NCI-H345 treated with DMSO at 0.1 percent for 48 hours (cell line): ENCODE data around the gene MYO18B.

Experiments
- DNase-seq: peaks from one replicate; lab custom pipeline; 2025; ENCODE audit not compliant: unreplicated experiment; lab: John Stamatoyannopoulos, UW

MYO18B gene

GRCh38 chr22:25774575-25775026 lies 32.6 kb downstream of the MYO18B start:
- DNase-seq, result peak; percentile 8

DNA sequence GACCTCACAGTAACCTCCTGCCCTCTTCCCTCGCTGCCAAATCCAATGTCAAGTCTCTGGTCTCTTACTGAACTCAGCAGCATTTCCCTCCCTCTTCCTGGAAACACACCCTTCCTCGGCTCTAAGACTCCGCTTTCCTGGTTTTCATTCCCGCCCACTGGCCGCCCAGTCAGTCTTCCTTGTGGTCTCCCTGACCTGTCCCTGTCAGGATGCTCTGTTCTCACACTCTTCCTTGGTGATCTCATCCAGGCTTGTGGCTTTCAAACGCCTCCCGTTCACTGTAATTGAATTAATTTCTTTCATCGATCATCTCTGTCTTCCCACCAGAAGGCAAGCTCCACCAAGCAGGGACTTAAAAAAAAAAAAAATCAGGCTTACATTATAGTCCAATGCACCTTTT lies 33.5 kb downstream of the MYO18B start:
- no peak for DNase-seq

- DNase-seq, result no peak
Measured at GRCh38 chr22:25777411-25777810, 35.4 kb downstream of the MYO18B start.

DNA sequence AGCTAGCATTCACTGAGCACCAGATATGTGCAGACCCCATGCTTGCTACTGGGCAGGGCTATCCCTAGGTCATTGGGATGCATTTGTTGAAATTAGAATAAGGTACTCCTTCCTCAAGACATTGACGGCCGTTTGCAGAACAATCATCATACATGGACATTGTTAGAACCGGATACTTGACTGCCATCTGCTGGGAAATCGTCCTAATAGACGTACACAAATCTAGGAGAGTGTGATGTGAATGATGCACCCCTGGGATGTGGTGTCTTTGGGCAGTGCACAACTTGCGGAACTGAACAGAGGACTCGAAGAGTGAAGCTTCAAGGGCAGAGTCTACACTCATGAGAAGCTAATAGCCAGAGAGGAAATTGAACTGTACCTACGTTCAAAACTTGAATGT lies 35.9 kb downstream of the MYO18B start:
- no peak for DNase-seq

GRCh38 chr22:25779426-25779825 lies 37.4 kb downstream of the MYO18B start:
- DNase-seq, result no peak

- no peak for DNase-seq
Measured at GRCh38 chr22:25779890-25780289, 37.9 kb downstream of the MYO18B start.

DNA sequence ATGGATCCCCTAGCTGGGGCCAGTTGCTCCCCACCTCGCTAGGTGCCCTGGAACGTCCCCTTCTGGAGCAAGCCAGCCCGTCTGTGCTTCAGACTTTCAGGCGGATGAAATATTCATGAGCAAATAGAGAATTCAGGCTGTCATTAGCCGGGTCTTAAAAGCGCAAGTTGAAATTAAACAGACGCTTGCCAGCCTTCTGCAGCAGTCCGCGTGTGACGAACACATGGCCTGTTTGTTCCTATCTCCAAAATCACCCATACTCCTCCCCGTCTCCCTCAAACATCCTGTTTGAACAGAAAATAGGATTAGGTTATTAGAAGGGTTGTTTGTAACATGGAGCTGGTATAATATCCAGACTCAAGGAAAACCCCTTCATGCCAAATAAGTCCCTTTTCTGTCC lies 38.7 kb downstream of the MYO18B start:
- no peak for DNase-seq

DNA sequence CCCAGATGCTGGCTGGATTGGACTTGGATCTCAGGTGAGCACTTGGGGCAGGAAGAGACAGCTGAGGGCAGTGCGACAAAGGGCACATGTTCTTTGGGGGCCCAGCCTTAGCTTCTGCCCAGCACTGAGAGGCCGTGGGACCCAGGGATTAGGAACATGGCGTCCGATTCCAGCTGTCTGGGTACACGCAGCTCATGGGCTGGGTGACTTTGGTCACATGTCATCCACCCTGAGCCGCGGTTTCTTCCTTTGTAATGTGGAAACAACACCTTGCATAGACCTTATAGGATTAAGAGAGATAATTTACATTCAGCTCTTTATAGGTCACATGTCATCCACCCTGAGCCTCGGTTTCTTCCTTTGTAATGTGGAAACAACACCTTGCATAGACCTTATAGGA lies 39.8 kb downstream of the MYO18B start:
- DNase-seq, result no peak

DNA sequence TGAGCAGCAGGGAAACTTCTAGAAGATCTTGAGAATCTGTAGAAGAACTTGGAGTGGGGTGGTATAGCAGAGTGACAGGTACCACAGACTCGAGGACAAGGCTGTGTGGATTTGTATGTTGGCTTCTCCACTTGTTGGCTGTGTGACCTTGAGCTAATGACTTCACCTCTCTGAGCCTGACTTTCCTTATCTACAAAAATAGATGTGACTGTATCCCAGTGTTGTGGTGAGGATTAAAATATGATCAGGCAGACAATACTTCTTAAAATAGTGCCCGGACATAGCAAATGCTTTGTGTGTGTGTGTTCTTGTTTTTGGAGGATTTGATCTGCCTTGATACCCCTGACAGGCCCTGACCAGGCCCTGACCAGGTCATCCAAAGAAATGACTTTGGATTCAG lies 40.8 kb downstream of the MYO18B start:
- no peak for DNase-seq

DNA sequence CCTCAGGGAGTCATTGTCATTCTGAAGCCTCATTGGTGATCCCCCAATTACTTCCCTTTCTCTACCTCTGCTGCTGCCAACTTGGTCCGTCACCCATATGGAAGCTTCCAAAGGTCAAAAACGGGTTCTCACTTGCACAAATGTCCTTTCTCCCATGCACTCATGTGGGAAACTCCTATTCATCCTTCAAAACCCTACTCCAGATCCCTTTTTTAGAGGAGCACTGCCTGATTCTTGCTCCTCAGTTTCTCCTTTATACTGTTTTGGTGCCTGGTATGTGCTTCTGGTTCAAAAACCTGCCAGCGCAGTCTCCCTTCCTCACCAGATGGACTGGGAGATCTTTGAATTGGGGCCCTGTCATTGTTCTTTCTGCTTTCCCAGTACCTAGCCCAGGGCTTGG lies 41.9 kb downstream of the MYO18B start:
- DNase-seq, result no peak

DNA sequence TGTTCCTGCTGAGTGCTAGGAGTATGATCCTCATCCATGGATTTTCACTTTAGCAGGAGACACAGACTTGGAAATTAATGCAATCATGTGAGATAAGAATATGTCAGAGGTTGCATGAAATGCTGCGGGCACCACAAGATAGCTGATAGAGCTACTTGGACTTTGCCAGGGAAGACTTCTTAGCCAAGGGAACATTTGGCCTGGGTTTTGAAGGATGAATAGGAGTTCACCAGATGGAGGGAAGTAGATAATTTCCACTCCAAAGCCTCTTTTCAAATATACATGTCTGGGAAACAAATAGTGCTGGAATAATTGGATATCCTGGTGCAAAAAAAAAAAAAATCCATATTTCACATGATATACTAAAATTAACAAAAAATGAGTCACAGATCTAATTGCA lies 44.2 kb downstream of the MYO18B start:
- no peak for DNase-seq

DNA sequence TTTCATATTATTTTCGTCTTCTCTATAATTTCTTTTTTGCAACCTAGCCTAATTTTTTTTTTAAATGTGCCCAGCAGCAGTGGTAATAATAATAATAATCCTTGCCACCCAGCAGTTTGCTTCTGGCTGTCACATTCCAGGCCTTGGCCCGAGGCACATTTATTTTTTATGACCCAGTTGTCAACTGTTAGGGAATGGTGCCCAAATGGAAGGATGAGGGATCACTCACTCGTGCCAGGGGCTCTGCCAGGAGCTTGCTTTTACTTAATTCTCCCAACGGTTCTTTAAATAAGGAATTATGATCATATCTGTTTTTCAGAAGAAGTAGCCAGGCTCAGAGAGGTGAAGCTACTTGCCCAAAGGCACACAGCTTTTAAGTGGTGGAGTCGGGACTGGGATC lies 49.6 kb downstream of the MYO18B start:
- DNase-seq, result no peak

DNA sequence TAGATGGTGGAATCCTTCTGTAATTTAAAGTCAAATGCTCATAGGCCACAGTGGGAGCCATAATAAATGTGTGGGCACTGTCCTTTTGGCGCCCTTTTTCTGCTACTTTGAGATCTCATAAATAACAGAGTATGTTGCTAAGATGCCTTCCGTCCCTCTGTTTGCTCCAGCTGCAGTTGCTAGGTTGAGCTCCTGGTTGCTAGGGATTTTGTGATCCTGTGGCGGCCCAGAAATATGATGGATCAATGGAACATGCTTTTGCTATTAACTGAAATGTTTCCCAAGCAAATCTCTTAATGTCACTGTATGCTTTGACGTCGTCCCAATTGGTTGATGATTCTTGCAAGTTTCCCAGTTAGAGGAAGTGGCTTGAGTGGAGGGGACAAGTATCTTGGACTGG lies 53.5 kb downstream of the MYO18B start:
- DNase-seq, result no peak

DNA sequence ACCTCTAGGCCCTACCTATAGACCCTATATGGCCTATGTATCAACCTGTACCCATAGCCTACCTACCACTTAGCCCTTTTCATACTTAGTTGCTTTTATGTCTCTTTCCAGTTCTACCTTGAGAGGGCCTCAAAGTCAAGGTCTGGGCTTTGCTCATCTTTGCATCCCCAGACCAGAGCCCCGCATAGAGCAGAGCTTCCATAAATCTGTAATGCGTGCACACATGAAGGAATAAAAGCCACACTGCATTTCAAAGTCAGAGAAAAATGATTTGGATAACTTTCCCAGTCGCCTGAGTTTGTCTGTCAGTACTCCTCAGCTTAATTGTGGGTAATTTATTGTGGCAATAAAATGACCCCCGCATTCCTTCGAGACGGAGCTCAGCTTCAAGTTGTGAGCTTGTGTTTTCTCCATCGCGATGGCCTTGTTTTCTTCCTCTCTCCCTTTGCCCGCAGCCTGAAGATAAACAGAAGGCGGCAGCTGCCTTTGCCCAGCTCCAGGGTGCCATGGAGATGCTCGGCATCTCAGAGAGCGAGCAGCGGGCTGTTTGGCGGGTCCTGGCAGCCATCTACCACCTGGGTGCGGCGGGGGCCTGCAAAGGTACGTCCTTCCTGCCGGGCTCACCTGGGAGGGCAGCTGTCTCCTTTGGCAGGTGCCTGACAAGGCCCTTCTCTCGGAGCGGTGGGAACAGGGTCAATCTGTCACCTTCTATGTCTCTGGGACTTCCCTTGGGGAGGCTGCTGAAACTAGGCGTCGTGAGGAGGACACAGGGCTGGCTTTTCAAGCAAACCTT lies 55.7 kb downstream of the MYO18B start:
- peak; percentile 49 for DNase-seq

DNA sequence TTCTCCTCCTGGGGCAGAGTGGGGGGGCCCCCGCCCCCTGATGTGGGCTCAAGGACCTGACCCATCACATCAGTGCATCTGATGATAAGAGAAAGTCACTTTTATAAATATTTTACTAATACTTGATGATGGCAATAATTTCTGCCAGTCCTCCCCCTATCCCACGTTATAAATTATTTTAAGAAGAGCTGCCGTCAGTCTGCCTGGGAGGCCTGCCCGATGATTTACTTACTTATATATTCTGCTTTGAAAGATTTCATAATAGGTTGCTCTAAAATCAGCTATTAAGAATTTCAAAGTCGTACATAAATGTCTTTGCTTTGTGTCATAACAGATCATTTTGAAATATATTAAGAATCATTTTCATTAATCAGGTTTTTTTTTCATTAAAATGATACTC lies 58.8 kb downstream of the MYO18B start:
- DNase-seq, result no peak

DNA sequence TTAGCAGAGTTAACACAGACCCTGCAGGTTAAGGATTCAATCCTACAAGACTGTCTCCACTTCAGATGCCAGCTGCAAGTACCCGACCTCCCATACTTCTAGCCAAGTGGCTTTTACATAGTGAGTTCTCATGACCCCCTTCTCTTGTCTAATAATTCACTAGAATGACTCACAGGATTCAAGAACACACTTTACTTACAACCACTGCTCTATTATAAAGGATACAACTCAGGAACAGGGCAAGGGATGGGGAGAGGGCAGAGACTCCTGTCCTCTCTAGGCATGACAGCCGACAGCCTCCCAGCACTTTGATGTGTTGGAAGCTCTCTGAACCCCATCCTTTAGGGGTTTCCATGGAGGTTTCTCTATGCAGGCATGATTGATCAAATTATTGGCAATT lies 60.0 kb downstream of the MYO18B start:
- no peak for DNase-seq

GRCh38 chr22:25804676-25805075 lies 62.7 kb downstream of the MYO18B start:
- no peak for DNase-seq

GRCh38 chr22:25806579-25806978 lies 64.6 kb downstream of the MYO18B start:
- no peak for DNase-seq

GRCh38 chr22:25814685-25815084 lies 72.7 kb downstream of the MYO18B start:
- no peak for DNase-seq

GRCh38 chr22:25815561-25815960 lies 73.6 kb downstream of the MYO18B start:
- no peak for DNase-seq

- no peak for DNase-seq
Measured at GRCh38 chr22:25816522-25817059, 74.6 kb downstream of the MYO18B start.

DNA sequence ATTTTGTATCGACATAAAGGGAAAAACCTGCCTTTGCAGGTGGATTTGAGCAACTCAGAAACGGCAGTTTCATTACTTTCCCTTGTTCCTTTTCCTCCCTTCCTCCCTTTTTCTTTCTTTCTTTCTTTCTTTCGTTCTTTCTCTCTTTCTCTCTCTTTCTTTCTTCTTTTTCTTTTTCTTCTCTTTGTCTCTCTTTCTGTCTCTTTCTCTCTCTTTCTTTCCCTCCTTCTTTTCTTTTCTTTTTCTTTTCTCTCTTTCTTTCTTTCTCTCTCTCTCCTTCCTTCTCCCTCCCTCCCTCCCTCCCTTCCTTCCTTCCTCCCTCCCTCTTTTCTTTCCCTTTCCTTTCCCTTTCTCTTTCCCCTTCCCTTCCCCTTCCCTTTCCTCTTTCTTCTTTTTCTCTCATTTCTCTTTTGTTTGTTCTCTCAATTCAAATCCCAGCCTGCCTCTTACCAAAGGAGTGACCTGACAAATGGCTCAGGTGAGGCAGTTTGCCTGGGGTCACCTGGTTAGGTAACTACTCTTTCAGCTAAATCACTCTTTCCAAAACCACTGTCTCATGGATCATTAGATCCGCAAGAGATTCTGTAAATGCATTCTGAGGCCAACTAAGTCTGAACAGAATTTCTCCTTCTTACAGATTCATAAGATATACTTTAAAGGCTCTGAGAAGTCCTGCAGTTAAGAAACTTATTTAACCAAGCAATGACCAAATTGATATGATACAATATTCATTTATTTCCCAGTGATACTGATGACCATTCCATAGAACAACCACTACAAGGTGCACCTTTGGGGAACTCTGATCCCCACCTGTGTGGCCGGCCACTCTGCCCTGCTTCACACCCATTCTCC lies 75.3 kb downstream of the MYO18B start:
- DNase-seq, result no peak
